ENCODE data around the gene LRIT2.
"Not testable (repeated sequence)": the region's sequence is repeated elsewhere in the genome, so short reads cannot be mapped to it uniquely, and the experiment has no call there.

Gene LRIT2

DNA sequence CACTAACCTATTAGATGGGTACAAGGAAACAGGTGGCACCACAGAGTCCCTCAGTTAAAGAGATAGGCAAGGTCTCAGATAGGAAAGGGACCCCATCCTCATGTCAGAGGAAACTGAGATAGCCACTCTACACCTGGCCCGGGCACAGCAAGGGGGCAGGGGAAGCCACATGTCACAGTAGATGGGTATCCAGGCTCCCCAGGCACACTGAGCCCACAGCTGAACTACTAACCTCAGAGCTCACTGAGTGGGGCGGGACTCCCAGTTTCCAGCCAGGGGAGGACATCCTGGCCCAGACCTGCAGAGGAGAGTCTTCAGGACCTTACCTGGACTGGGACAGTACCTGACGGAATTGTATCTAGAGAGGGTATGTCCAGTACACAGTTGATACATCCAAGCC is 34.7 kb downstream of the LRIT2 start:
- DNase-seq (ENCODE audit: low read depth, low spot score): no peak
- CTCF ChIA-PET: no interaction called here
- POLR2A ChIA-PET: no interaction called here
- no peak for TF ChIP-seq CTCF (IDR thresholded peaks at IDR 0.05; ENCODE audit: insufficient read depth, low read length, missing control alignments)
- H3K4me3 ChIP-seq (ENCODE audit: low read depth, low read length): no peak overlapping the region

DNA sequence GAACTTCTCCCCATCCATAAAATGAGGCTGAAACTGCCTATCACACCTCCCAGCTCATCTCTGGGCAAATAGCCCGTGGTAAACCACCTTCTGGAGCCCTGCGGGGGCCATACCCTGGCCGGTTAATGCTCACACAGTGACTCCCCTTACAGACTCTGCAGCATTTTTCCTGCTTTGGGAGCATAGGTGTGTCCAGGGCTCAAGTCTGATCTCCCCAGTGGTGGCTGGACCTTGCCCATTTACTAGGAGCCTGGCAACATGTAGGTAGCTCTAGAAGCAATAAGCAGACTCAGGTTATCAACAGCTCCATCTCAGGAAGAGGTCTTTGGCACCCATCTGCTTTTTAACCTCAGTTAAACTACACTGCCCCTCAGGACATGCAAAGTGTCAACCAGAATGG is 36.5 kb downstream of the LRIT2 start:
- CTCF ChIA-PET: no interaction called here
- H3K4me3 ChIP-seq (ENCODE audit: low read depth, low read length): no peak overlapping the region
- POLR2A ChIA-PET: no interaction called here
- DNase-seq (ENCODE audit: low read depth, low spot score): no peak
- TF ChIP-seq CTCF (IDR thresholded peaks at IDR 0.05; ENCODE audit: insufficient read depth, low read length, missing control alignments): no peak

DNA sequence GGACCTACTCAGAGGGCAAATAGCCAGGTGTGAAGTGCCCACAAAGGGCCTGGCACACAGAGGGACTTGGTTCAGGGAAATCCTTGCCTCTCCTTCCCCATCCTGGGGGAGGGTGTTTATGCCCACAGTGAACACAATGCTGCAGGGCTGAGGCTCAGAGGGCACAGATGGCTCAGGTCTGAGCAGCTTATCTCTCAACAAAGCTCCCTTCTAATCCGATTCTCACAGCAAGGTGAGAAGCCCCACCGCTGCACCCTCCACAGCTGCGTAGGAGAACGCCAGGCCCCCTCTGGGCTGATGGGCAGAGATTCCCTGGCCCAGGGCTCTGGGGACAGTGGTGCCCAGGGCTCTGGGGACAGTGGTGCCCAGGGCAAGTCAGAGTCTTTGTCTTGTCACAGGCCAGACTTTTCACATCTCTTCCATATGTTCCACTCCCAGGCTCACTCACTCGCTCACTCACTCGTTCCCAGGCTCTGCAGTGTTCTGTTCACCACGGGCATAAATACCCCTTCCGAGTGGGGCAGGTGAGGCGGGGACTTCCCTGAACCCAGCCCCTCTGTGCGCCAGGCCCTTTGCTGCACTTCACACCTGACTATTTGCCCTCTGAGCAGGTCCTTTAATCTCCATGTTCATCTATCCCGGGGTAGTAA is 39.7 kb downstream of the LRIT2 start:
- CTCF ChIA-PET: no interaction called here
- TF ChIP-seq CTCF (IDR thresholded peaks at IDR 0.05; ENCODE audit: insufficient read depth, low read length, missing control alignments): no peak
- POLR2A ChIA-PET: no interaction called here
- DNase-seq (ENCODE audit: low read depth, low spot score): no peak
- H3K4me3 ChIP-seq (ENCODE audit: low read depth, low read length): no peak overlapping the region

DNA sequence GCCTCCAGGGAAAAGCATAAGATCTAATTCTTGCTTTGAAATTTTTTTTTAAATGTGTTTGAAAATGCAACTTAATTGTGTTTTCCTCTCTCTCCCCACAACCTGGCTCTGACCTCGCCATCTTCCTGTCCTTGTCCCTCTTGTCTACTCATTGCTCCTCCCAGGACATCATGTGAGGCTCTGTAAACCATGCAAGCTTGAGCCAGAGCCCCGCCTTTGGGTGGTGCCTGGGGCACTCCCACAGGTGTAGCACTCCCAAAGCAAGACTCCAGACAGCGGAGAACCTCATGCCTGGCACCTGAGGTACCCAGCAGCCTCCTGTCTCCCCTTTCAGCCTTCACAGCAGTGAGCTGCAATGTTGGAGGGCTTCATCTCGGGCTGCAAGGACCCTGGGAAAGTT is 40.8 kb downstream of the LRIT2 start:
- ChIA-PET CTCF (no interaction called here), POLR2A (no interaction called here)
- no peak overlapping the region for H3K4me3 ChIP-seq (ENCODE audit: low read depth, low read length)
- DNase-seq (ENCODE audit: low read depth, low spot score): no peak
- no peak for TF ChIP-seq CTCF (IDR thresholded peaks at IDR 0.05; ENCODE audit: insufficient read depth, low read length, missing control alignments)

- H3K4me3 ChIP-seq (ENCODE audit: low read depth, low read length): no peak overlapping the region
- ChIA-PET CTCF (interaction anchor here (0.9 kb wide), 1 partner anchor 24 kb away, joined by 3 read pairs; no protein-coding TSS in a partner anchor), POLR2A (no interaction called here)
- no peak for DNase-seq (ENCODE audit: low read depth, low spot score)
- TF ChIP-seq CTCF (IDR thresholded peaks at IDR 0.05; ENCODE audit: insufficient read depth, low read length, missing control alignments): no peak
Observed at GRCh38 chr10:84181631-84182030, 43.7 kb downstream of the LRIT2 start.

- DNase-seq (ENCODE audit: low read depth, low spot score); POLR2A ChIA-PET; CTCF ChIA-PET; H3K4me3 ChIP-seq (ENCODE audit: low read depth, low read length): not testable (repeated sequence)
Observed at GRCh38 chr10:84180386-84180785, 45.0 kb downstream of the LRIT2 start.

GRCh38 chr10:84179059-84179710 is 46.2 kb downstream of the LRIT2 start:
- ChIA-PET CTCF (no interaction called here), POLR2A (no interaction called here)
- DNase-seq (ENCODE audit: low read depth, low spot score): no peak
- no peak for TF ChIP-seq CTCF (IDR thresholded peaks at IDR 0.05; ENCODE audit: insufficient read depth, low read length, missing control alignments)
- no peak overlapping the region for H3K4me3 ChIP-seq (ENCODE audit: low read depth, low read length)
